Upper lobe of left lung (tissue), 4 donors: ENCODE data around the gene RELB.
A peak's percentile ranks its signal among the peaks of the same experiment; 100 is the strongest.

Source experiments
- CTCF ChIP-seq, 6 experiments: fragments of 450-650 bp in 4 of 6; fragments of 200-600 bp in 2 of 6; sonication (generic) in 2 of 6; IDR thresholded peaks; one replicate each; pipeline ENCODE4 v1.5.1; 2016 to 2019; ENCODE audit warnings: antibody characterized with exemption in 6 of 6
- POLR2AphosphoS5 ChIP-seq, 2 donors: sonication (generic); formaldehyde crosslinking; IDR thresholded peaks; one replicate each; pipeline ENCODE4 v1.5.1; 2017; ENCODE audit warnings: antibody characterized with exemption in 2 of 2

GRCh38 chr19:45016388-45017314, 15.4 kb downstream of the RELB start:
- TF ChIP-seq CTCF (IDR thresholded peaks at IDR 0.05) (peak; percentile 18 to 59 (median 46)), POLR2AphosphoS5 (IDR thresholded peaks at IDR 0.05) (no peak)
